Epidermal melanocyte (primary cell): Measurements from ENCODE around the gene CTBP1.

ENCODE experiments used
- DNase-seq: peaks from one replicate; pipeline ENCODE4 v3.0.0; 2011; ENCODE audit warnings: low spot score; ENCODE audit not compliant: insufficient read length

CTBP1 gene

GRCh38 chr4:1199556-1200331 is 49.2 kb downstream of the CTBP1 start:
- DNase-seq: no peak

- DNase-seq: no peak
Observed at GRCh38 chr4:1198098-1198844, 50.7 kb downstream of the CTBP1 start.

- no peak for DNase-seq
Observed at GRCh38 chr4:1196421-1197183, 52.3 kb downstream of the CTBP1 start.

- no peak for DNase-seq
Observed at GRCh38 chr4:1195891-1196401, 53.0 kb downstream of the CTBP1 start.

GRCh38 chr4:1195109-1195671 is 53.7 kb downstream of the CTBP1 start:
- DNase-seq: no peak

GRCh38 chr4:1194010-1194900 is 54.7 kb downstream of the CTBP1 start:
- DNase-seq: no peak

GRCh38 chr4:1193206-1194009 is 55.5 kb downstream of the CTBP1 start:
- no peak for DNase-seq

GRCh38 chr4:1192493-1193205 is 56.3 kb downstream of the CTBP1 start:
- peak; percentile 63 for DNase-seq

GRCh38 chr4:1192091-1192492 is 56.8 kb downstream of the CTBP1 start:
- DNase-seq: peak; percentile 100

GRCh38 chr4:1191621-1192020 is 57.3 kb downstream of the CTBP1 start:
- DNase-seq: no peak

GRCh38 chr4:1187182-1187581 is 61.7 kb downstream of the CTBP1 start:
- DNase-seq: no peak

- DNase-seq: no peak
Observed at GRCh38 chr4:1183985-1184773, 64.8 kb downstream of the CTBP1 start.

GRCh38 chr4:1182313-1182712 is 66.6 kb downstream of the CTBP1 start:
- DNase-seq: no peak

GRCh38 chr4:1180663-1181062 is 68.3 kb downstream of the CTBP1 start:
- no peak for DNase-seq

GRCh38 chr4:1179976-1180375 is 69.0 kb downstream of the CTBP1 start:
- no peak for DNase-seq

- no peak for DNase-seq
Observed at GRCh38 chr4:1179089-1179441, 69.9 kb downstream of the CTBP1 start.

- no peak for DNase-seq
Observed at GRCh38 chr4:1178300-1179088, 70.4 kb downstream of the CTBP1 start.
